Stimulated activated CD8-positive, alpha-beta memory T cell treated with anti-CD3 and anti-CD28 coated beads, Interleukin-2, amount 100 ng/mL, for 1 hour (primary cell): ENCODE measurements around the gene AOPEP.

Source experiments
- DNase-seq, 2 donors: peaks; one replicate each; pipeline ENCODE4 v3.0.0-alpha.2; 2020; ENCODE audit warnings: low read depth in 2 of 2

The AOPEP gene

DNA sequence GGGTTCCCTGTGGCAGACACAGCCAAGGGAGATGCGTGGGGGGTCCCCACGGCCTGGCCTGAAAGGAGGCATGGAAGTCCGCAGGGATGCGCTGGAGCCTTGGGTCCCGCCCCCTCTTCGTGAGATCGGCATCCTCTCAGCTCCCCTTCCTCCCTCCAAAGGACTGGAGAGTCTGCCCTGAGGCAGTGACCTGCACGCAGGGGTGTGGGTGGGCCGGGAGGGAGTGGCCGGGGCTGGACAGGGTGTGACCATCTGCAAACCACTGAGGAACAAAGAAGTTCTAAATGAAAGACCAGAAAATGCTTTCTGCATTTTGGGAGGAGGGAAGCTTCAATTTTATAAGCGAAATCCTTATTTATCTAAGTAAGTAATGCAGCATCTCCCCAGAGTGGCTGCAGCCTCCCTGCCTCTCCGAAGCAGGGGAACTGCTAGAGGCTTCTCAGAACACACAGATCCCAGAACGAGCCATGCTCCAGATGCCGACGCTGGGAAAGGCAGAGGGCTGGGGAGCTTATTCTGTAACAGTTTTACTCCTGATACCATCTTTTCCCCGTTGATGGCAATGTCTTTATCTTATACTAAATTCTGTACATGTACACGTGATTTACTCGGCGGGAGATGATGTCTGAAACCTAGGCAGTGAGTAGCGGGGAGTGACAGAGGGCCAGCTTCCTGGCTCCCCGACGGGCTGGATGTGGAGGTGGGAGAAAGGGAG, 369.3 kb downstream of the AOPEP start:
- DNase-seq, result no peak

DNA sequence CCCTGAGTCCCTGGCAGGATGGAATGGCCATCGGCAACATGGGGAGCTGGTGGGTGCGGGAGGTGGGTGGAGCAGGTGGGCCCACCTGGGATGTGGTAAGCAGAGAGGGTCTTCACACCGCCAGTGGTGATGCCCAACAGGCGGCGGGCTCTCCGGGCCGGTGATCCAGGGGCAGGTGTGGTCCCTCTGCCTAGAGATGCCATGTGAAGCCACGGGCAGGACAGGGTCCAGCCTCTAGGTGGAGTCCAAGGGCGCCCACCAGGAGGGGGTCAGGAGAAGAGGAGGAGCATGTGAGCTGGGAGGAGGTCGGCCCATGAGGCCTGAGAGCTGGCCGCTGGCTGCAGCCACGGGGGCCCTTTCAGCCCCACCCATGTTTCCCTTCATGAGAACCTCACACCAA, 369.9 kb downstream of the AOPEP start:
- no peak for DNase-seq

DNA sequence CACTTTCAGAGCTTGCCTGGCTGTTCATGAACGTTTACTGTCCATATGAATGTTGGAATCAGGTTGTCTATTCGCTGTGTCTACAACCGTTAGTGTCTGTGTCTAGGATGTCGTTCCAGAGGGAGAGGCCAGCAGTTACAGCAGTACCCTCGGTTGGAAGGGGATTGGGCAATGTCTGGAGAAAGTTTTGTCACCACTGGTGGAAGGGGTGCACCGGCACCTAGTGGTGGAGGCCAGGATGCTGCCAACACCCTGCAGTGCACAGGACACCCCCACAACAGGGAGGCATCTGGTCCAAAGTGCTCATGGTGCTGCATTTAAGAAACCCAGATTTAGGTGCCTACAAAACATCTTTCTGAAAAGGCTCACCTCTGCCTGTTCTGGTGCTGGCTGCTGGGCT, 370.3 kb downstream of the AOPEP start:
- no peak for DNase-seq

DNA sequence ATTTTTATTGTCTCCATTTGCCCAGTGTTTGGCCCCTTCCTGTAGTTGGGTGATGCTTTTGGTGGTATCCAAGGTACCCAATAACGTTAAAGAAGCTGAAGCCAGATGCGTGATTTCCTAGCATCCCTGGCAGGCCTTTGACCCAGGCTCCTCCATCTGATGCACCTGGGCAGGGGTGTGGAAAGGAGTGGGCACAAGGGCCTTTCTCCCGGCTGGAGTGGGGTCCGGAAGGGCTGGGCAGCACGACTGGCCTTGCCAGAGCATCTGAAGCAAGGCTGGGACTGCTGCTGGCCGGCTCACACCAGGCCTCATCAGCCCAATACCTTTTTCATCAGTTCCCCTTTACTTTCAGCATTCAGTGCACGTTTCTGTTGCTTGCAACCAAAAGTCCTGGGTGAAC, 370.8 kb downstream of the AOPEP start:
- DNase-seq, result no peak

DNA sequence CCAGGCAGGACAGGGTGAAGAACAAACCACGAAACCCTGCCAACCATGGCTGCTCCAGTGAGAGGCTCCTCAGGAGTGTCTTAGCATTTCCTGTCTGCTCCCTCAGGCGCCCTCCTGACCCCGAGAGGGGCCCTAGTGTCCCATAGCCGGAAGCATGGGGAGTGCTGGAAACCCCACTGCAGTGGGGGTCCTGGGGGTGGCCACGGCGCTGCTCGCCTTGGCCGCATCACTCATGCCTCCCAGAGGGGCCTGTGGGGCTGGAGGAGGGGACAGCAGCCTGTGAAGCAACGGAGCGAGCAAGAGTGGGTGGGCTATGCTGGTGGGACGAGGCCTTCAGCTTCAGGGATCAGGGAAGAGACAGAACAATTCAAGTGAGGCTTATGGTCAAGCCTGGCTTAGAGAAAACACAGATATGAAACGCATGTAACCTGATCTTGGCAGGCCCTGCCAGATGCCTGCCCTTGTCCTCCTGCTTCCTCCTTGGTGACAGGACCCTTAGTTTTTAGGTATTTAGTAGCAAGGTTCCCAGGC, 372.0 kb downstream of the AOPEP start:
- no peak for DNase-seq

DNA sequence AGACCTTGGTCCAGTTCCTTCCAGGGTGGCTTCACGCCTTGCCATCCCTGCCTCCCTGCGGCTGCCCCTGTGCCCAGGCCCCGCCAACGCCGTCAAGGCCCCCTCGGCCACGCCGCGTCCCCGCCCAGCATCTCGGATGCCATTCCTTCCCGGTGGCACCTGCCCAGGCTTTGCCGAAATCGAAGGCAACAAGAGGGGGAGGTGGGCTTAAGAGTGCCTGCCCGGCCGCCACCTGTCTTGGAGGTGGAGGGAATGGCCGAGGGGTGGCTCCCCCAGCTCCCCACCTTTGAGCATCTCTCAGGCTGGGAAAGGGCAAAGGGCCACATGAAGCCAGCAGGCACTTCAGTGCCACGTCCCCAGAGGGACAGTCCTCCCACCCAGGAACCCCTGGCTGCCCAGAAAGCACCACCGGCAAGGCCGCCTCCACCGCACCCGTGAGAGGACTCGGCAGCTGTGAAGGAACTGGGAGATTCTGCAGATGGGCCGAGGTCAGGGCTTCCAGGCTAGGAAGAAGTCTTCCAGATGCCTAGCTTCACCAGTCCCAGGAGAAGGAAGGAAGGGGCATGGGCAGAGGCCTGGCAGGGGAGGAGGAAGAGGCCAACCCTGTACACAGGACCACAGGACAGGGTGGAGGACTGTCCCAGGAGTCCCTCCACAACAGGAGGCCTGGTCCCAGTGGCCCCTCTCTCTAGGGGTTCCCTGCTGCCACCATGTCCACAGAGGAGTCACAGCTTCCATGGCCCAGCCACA, 373.0 kb downstream of the AOPEP start:
- DNase-seq, result no peak

DNA sequence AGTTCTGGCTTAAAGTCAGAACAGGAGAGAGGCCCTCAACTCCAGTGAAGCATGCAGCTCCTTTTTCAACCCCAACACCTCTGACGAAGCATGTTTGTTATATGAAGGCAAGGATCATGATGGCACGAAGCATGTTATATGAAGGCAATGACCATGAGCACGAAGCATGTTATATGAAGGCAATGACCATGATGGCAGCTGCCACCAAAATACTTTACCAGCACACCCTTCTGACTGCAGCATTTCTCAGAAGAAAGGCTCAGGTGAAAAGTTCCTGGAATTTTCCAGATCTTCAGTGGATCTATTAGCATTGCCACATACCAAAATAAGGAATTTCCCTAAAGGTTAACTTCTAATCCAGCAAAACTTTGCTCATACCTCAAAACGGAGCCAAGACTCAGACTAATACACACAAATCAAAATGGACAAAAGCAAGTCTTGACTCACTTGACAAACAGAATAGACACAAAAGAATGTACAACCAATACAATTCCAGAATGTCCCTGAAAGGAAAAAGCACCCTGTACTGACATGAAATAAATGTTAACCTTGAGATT, 373.6 kb downstream of the AOPEP start:
- no peak for DNase-seq

DNA sequence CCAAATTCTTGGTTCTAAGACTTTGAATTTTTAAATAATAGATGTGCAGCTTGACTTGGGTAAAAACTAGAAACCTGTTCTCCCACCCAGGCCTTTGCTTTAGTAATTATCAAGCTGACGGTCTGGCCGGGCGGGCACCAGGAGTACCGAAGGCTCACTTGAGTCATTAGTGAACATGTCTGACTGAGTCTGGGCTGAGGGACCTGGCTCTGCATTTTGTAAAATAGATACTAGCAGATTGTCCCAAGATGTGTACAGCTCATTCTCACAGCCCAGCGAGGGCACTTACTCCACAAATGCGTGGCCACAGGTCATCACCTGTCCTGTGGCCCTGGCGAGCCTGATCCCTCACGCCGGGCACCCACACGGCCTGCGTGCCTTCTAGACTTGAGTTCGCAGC, 374.8 kb downstream of the AOPEP start:
- no peak for DNase-seq

DNA sequence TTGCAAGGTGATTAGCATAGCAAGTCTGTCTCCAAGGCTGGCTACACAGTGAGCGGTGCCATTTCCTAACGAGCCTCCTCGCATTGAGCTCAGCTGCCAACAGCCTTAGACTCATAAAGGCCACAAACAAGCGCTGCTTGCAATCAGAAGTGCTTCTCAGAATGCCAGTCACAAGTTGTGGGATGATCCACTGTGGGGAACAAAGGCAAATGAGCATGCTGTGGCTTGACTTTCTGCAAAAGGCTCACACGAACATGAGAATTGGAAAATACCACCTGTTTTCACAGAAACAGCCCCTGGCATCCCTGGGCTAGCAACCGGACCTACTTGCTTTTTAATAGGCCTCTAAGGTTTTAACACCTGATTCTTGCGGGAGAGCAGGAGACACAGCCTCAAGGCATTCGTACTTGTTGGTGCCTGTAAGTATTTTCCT, 375.5 kb downstream of the AOPEP start:
- no peak for DNase-seq

DNA sequence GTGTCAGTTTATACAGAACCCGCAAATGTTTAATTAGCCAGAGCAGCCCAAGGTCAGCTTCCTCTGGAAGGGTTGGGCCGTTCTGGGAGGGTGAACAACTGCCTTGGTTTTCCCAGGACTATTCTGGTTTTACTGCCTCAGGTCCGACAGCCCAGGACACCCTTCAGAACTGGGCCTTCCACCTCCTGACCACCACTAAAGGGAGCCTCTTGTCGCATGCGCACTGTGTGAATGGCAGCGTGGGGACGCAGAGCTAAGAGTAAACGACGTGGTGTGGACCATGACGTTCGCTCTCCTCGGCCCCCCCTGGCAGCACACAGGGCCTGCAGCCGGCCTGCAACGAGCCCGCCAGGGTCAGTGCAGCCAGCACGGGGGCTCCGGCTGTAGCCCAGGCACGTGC, 376.1 kb downstream of the AOPEP start:
- DNase-seq, result no peak

DNA sequence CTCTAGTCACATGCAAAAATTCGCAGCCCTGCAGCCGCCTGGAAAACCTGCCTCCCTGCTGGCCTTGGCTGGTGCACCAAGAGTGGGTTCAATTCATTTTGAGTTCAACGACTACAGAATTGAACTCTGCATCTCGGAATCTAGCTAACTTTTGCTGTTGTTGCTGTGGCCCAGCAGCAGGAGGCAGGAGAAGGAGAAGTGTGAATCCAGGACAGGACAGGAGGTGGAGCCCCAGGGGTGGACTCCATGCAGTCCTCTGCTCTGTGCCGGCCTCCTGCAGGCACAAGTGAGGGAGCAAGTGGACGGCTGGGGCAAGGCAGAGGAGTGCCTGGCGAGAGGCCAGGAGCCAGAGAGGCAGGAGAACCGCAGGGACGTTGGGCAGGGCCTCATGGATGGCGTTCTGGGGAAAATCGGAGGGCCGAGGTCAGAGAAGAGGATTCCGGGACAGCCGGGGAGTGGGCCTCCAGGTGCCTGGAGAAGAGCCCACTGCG, 376.8 kb downstream of the AOPEP start:
- DNase-seq, result no peak

DNA sequence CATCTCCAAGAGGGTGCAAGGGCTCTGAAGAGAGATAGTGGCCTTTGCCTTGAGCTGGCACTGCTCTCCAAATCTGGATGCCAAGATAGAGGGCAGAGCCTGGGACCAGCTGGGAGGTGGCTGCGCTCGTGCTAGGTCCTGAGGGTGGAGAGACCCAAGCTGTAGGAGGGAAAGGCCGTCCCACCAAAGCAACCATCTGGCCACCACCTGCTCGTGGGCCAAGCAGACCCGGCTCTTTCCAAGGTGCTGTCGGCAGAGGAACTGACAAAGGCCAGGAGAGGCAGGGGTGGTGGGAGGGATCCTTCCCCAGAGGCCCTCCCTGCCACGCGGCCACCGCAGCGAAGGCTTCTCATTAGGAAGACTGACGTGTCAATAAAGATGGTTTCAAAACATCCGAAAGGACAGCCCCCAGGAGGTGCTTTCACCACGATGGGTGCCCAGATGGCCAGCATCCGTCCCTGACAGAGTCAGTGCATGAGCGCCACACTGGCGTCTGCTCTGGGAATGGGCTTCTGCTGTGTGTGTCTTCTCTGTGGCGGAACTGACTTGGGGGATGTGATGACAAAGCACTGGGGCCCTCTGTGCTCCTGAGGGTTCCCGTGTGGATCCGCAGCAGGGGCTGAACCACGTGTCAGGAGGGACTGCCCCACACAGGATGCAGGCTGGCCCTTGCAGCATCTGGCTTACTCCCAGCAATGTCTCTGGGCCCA, 377.5 kb downstream of the AOPEP start:
- no peak for DNase-seq

DNA sequence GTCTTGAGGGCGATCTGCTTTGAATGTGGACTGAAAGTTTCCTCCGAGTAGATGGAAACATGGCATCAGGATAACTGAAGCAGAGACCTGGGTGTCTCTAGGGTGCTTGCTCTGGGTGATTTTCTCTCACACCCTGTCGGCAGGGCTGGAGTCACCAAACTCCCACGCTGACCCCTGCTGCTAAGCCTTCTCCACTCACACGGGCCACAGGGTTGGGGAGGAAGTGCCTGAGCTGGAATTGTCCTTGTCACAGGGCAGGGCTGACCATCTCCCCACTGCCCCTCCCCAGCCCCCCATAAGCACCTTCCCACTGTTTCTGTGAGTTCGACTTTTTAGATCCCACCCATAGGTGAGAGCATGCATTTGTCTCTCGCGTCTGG, 378.1 kb downstream of the AOPEP start:
- no peak for DNase-seq

DNA sequence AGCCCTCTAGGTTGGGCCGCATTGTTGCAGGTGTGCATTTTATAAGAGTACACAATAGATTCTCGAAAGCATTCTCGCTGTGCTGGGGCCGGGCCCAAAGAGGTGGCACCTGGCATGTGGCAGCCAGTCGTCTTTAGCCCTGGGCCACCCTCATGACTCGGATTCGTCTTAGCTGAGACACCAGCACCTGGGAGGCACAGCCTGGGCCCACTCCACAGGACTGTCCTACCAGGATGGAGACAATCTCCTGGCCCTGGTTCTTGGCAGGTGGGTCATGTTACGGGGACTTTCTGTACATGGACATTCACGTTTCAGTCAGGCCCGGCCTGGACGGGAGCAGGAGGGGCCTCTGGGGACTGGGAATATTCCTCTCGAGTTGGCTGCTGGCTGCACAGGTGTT, 378.5 kb downstream of the AOPEP start:
- no peak for DNase-seq

DNA sequence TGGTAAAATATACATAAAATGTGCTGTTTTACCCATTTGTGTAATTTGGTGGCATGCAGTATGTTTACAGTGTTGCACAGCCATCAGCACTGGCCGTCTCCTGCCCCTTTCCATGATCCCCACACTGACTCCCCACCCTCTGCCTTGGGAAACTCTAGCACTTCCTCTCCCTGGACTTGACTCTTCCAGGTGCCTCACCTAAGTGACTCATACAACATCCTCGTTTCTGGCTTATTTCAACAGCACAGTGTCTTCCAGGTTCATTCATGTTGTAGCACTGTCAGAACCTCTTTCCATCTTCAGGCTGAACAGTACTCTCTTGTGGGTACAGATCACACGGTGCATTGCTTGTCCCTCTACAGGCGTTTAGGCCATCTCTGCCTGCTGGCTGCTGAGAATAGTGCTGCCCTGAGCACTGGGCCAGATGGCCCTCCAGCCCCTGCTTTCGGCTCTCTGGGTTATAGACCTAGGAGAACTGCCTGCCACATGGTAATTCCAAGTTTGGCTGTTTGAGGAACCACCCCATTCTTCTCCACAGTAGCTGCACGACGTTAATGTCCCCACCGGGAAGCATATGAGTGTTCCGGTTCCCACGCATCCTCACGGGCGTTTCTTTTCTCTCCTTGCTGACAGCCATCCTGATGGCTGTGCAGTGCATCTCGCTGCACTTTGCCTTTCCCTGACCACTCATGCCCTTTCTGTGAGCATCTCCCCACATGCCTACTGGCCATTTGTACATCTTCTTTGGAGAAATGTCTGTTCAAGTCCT, 379.2 kb downstream of the AOPEP start:
- no peak for DNase-seq

DNA sequence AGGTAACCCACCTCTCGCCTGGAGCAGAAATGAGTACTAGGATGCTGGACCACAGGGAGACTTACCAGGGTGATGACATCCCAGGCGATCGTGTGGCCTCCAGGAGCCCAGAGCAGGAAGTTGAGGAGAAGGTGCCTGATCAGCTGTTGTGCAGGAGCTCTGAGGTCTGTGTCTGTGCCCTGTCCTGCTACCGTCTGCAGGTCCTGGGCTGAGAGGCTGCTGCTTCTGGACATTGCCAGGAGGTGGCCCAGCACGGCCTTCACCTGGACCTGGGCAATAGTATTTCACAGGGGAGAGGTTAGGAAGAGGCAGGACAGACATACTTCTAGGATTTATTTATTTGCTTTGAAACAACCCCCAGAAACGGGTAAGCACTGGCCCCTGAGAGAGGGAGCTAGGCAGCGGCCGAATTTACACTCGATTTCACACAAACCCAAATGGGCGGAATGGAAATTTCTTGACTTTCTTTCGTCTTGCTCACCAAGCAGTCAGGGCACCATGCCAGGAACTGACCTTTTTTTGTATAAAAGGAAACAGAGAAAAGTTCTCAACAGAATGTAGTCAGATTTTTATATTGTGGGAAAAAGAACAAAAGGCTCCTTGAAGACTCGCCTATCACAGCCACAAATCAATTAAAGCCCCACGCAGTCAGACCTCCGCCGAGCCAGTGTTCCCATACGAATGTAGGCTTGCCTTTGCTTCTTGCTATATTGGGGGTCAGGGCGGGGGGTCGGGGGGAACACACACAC, 380.7 kb downstream of the AOPEP start:
- DNase-seq, result no peak

DNA sequence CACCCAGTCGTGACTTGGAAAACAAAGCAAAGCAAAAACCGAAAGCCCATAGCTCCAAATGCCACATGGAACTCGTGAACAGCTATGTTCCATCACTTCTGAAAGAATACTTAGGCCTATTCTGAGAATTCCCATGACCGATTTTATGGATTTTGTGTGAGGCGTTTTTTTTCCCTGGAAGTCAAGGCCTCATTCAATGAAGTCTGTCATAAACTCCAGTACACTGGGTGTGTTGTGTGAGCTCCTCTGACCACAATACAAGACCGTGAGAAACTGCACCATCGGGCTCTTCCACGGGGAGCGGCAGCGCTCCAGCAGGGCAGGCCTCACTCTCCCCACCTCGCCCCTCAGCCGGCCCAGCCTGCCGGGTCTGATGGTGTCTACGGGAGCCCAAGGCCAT, 381.5 kb downstream of the AOPEP start:
- DNase-seq, result no peak

DNA sequence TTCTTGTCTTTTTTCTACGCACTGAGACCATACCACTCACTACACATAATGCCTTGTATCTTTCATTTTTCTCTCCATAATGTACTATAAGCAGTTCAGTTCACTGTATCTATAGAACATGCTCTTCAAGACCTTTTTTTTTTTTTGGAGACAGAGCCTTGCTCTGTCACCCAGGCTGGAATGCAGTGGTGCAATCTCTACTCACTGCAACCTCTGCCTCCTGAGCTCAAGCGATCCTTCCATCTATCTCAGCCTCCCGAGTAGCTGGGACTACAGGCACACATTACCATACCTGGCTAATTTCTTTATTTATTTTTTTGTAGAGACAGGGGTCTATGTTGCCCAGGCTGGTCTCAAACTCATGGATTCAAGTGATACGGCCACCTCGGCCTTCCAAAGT, 382.3 kb downstream of the AOPEP start:
- DNase-seq, result no peak

DNA sequence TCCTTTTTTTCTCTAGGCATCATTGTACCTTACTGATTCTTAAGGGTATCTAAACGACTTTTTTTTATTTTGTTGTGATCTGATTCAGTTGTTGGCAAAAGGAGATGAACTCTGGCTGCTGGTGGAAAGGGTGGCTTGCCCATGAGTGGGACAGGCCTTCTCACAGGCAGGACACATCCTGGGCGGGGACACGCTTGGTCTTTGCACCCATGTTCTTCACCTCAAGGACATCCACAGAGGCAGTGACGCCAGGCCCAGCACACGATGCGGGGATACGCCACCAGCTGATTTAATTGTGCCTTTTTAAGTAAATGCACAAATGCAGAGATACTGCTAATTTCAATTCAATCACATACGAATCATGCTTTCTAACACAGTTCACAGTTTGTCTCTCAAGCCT, 383.0 kb downstream of the AOPEP start:
- no peak for DNase-seq

DNA sequence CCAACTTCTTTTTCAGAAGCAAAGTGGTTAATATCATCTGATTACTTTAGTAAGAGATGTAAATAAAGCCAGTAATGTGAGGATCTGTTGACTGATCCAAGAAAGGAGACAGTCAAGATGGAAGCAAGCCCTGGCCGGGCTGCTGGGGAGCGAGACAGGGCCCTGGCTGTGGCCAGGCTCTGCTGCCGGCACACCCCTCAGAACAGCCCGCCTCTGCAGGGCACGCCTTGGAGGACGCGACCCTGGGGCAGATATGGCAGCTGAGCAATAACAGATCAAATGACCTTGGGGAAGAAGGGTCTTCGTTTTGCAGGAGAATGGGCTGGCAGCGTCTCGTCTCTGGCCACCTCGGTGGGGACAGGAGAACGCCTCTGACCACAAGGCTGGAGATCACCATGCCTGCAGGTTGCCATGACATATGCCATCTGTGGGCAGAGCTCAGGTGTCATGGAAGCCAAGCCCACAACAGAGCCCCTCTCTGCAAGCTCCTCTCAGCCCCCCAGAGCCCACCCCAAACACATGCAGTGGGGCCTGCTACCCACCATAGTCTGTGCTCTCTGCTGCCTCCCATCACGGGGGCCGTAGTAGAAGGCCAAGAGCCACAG, 384.5 kb downstream of the AOPEP start:
- no peak for DNase-seq
